Ovary (tissue), 9 donors: Measurements from ENCODE around the gene ROR2. TPM values are rescaled to one million over a fixed set of nuclear protein-coding genes. Genes with fewer than 3 reads are reported as not detected.

Experiments
- DNase-seq, 5 donors: peaks; one replicate each; pipeline ENCODE4 v3.0.0-alpha.2; 2019 to 2020
- H3K27ac ChIP-seq, 2 donors: fragments of 200-600 bp; one replicate each; pipeline versions ENCODE4 v1.5.1 to v1.8.0; 2019 to 2022
- H3K27me3 ChIP-seq: fragments of 200-600 bp; one replicate; pipeline ENCODE4 v1.8.0; 2022
- H3K36me3 ChIP-seq: fragments of 200-600 bp; sonication (generic); one replicate; pipeline ENCODE4 v1.5.1; 2019
- H3K4me1 ChIP-seq: one replicate; pipeline ENCODE4 v1.8.1; 2013; ENCODE audit warnings: mild to moderate bottlenecking, moderate library complexity; ENCODE audit not compliant: insufficient read depth
- H3K4me3 ChIP-seq: fragments of 200-600 bp; sonication (generic); one replicate; pipeline ENCODE4 v1.5.1; 2017
- H3K9me3 ChIP-seq, 2 donors: fragments of 200-600 bp in 1 of 2; sonication (generic) in 1 of 2; one replicate each; pipeline versions ENCODE4 v1.5.1 to v1.8.1; 2013 to 2019; ENCODE audit warnings: mild to moderate bottlenecking in 1 of 2, moderate library complexity in 1 of 2
- EP300 ChIP-seq: sonication (generic); formaldehyde crosslinking; IDR thresholded peaks from one replicate; pipeline ENCODE4 v1.6.1; 2017; ENCODE audit warnings: antibody characterized with exemption
- POLR2A ChIP-seq: fragments of 450-650 bp; IDR thresholded peaks from one replicate; pipeline ENCODE4 v1.6.1; 2017; ENCODE audit warnings: antibody characterized with exemption, mild to moderate bottlenecking, moderate library complexity
- WGBS, 3 donors: extraction: QIAGEN DNeasy Blood & Tissue Kit in 1 of 3; methylation state at CpG; one replicate each; pipeline versions ENCODE4 v1.1.5 to v1.1.7; 2013 to 2017; 5-methylcytosine and 5-hydroxymethylcytosine counted together
- intact Hi-C, 4 donors: fragments of 100-400 bp; cut with DNase I; formaldehyde crosslinking; loops; one replicate each; pipeline versions ENCODE4 v1.11.0 to v1.15.1; 2022 to 2023
- polyA plus RNA-seq, 2 donors: library from polyadenylated mRNA; stranded (reverse); fragments of 200-250 nt in 1 of 2; fragments of 350-450 nt in 1 of 2; fragmentation: Illumina TruSeq in 1 of 2; extraction: RNeasy Lipid Tissue Mini Kit (QIAGEN cat#74804) in 1 of 2; gene quantifications; one replicate each; pipeline ENCODE4 v1.2.3, GENCODE V29; 2013 to 2014
- total RNA-seq, 7 donors: library from RNA; depleted of rRNA in 2 of 7; stranded (reverse); fragments of >200 nt in 2 of 7; fragmentation: NEBNext Ultra II Directional in 3 of 7; extraction: Animal tissue kit (Norgen Biotek cat#: 25700) in 3 of 7; gene quantifications; one replicate each; pipeline versions ENCODE4 v1.1.0 to v1.2.4, GENCODE V29; 2016 to 2023
- TF ChIP-seq, protein P1 (sequence below), 3 donors: fragments of 450-650 bp in 2 of 3; fragments of 200-600 bp in 1 of 3; IDR thresholded peaks; one replicate each; pipeline versions ENCODE4 v1.5.1 to v1.8.0; 2016 to 2022; ENCODE audit warnings: antibody characterized with exemption in 3 of 3, mild to moderate bottlenecking in 1 of 3
- donor health status: DM: no; HTN: no; CAD: no; lungs with moderate emphysema.
- donor health status: DM: no; HTN: no; CAD: no.
- donor health status: Bipolar disorder and iron deficiency.
- donor health status: DM: yes; HTN: yes; CAD: no.
- donor health status: DM: no; HTN: no; CAD: no.
- donor health status: DM: yes; HTN: yes; CAD: no.

The ROR2 gene
- total and polyA plus RNA-seq, 9 donors: 11.4 to 35.5 (median 27.7) TPM

DNA sequence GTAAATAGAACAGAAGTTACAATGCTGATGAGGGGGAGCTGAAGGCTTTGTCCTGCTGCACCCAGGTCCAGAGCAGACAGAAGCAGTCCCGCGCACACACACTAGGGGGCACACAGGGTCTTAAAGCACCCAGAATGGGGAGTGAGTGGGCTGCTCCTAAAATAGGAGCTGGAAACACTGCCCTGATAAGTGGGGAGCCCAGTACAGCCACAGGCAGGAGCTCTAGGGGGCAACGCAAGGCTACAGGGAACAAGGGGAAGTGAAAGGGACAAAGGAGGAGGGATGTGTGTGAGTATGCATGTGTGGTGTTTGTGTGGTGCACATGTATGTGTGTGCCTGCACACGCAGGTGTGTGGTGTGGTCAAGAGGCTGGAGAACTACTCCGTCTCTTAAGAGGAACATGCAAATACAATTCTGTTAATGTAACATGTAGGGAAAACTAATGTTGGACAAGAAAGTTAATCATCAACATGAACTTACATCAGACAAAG, 191.5 kb downstream of the ROR2 start:
- peak in 1 of 5 donors; percentile 51 for DNase-seq
- intact Hi-C loops: no loop called here
- no peaks in the 10 kb centered on the region for H3K9me3 ChIP-seq
- no peak overlapping the region for H3K4me3 ChIP-seq
- TF ChIP-seq, protein P1, sequence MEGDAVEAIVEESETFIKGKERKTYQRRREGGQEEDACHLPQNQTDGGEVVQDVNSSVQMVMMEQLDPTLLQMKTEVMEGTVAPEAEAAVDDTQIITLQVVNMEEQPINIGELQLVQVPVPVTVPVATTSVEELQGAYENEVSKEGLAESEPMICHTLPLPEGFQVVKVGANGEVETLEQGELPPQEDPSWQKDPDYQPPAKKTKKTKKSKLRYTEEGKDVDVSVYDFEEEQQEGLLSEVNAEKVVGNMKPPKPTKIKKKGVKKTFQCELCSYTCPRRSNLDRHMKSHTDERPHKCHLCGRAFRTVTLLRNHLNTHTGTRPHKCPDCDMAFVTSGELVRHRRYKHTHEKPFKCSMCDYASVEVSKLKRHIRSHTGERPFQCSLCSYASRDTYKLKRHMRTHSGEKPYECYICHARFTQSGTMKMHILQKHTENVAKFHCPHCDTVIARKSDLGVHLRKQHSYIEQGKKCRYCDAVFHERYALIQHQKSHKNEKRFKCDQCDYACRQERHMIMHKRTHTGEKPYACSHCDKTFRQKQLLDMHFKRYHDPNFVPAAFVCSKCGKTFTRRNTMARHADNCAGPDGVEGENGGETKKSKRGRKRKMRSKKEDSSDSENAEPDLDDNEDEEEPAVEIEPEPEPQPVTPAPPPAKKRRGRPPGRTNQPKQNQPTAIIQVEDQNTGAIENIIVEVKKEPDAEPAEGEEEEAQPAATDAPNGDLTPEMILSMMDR (IDR thresholded peaks at IDR 0.05): peak in 1 of 3 donors; percentile 18
- TF ChIP-seq POLR2A: no peak
- no peak for TF ChIP-seq EP300
- H3K4me1 ChIP-seq: no peaks in the 10 kb centered on the region
- no peaks in the 10 kb centered on the region for H3K27me3 ChIP-seq
- no peak overlapping the region for H3K27ac ChIP-seq
- 69 to 78% (median 77%) methylated on average over 5 of the region's 5 CpGs for WGBS, 3 donors
- no peaks in the 10 kb centered on the region for H3K36me3 ChIP-seq

DNA sequence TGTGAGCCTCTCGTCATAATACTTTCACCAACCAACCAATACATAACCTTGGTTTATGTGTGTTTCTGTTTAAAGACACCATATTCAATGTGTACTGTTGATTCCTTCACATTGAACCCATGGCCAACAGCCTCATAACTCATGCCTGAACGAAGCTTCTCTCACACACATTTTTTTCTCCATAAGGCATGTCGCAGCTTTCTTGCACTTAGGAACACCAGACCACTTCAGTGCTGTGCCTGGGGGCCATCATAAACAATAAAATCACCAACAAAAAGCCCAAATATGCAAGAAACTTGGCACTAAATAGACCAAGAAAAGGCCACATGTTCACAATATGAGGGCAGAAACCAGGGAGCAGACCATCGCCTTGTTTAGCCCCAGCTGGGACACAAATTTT, 192.2 kb downstream of the ROR2 start:
- no peaks in the 10 kb centered on the region for H3K36me3 ChIP-seq
- H3K27ac ChIP-seq: no peak overlapping the region
- no peak overlapping the region for H3K4me3 ChIP-seq
- H3K27me3 ChIP-seq: no peaks in the 10 kb centered on the region
- intact Hi-C loops: no loop called here
- DNase-seq: no peak
- TF ChIP-seq POLR2A (no peak), EP300 (no peak)
- TF ChIP-seq, protein P1 (IDR thresholded peaks at IDR 0.05): no peak
- H3K4me1 ChIP-seq: no peaks in the 10 kb centered on the region
- 83 to 90% (median 89%) methylated on average over 4 of the region's 4 CpGs for WGBS, 3 donors
- H3K9me3 ChIP-seq: no peaks in the 10 kb centered on the region

DNA sequence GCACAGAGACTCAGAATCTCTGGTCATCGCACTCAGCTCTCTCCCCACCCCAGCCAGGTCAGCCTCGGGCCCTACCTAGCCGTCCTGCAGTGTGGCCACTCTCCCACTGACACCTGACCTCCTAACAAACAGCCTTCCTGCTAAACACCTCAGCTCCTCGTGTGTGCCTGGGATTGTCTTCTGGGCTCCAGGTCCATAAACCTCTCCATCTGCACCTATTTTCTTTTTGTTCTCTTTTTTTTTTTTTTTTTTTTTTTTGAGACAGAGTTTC, 193.6 kb downstream of the ROR2 start:
- Histone ChIP-seq H3K27ac (no peak overlapping the region), H3K36me3 (no peaks in the 10 kb centered on the region), H3K27me3 (no peaks in the 10 kb centered on the region), H3K4me1 (no peaks in the 10 kb centered on the region), H3K9me3 (no peaks in the 10 kb centered on the region), H3K4me3 (no peak overlapping the region)
- TF ChIP-seq POLR2A (no peak), EP300 (no peak)
- TF ChIP-seq, protein P1 (IDR thresholded peaks at IDR 0.05): no peak
- DNase-seq: no peak
- WGBS, 3 donors: 91 to 93% (median 92%) methylated on average over 4 of the region's 4 CpGs
- intact Hi-C loops: no loop called here

DNA sequence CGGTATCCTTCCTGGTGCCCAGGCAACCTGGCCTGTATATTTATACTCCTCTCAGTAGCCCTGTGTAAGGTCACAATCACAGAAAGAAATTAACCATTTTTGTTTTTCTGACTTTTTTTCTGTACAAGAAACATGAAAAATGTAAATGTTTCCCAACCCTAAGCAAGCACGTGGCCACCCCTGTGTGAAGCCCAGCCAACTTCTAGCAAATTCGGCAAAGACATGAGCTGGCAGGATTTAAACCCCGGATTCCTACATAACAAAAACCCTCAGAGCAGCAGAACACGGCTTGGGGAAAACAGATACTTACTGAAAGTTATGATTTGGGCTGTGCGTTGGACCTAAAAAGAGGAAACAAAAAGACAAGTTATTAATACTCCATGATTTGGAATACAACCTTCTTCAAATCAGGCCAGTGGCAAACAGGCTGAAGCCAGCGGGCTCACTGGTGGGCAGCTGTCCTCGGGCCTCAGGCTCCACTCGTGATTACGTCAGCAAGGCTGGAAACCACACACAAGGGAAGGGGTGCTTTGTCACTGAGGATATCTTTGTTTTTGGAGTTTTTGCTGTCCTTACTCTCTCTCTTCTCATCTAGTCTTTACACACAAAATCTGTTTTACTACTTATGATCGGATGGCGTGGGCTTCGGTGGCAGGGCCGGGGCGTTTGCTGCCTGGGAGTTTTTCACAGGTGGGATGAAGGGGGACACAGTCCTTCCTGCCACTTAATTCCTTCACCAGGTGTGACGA, 194.1 kb downstream of the ROR2 start:
- 58 to 67% (median 65%) methylated on average over 16 of the region's 16 CpGs for WGBS, 3 donors
- H3K4me3 ChIP-seq: no peak overlapping the region
- TF ChIP-seq, protein P1 (IDR thresholded peaks at IDR 0.05): no peak
- TF ChIP-seq POLR2A: no peak
- no peak for TF ChIP-seq EP300
- intact Hi-C loops: no loop called here
- H3K27ac ChIP-seq: no peak overlapping the region
- no peak for DNase-seq
- H3K27me3 ChIP-seq: no peaks in the 10 kb centered on the region
- no peaks in the 10 kb centered on the region for H3K36me3 ChIP-seq
- no peaks in the 10 kb centered on the region for H3K4me1 ChIP-seq
- H3K9me3 ChIP-seq: no peaks in the 10 kb centered on the region
